Sigmoid colon (tissue), 7 donors: Measurements from ENCODE around the gene CDC7. TPM values are rescaled to one million over a fixed set of nuclear protein-coding genes. Genes with fewer than 3 reads are reported as not detected.
"Not testable (repeated sequence)": the region's sequence is repeated elsewhere in the genome, so short reads cannot be mapped to it uniquely, and the experiment has no call there.

Experiments used
- DNase-seq: peaks from one replicate; pipeline ENCODE4 v3.0.0-alpha.2; 2019
- H3K27ac ChIP-seq, 4 donors: fragments of 200-600 bp; sonication (generic); one replicate each; pipeline ENCODE4 v1.5.1; 2016 to 2019; ENCODE audit warnings: mild to moderate bottlenecking in 1 of 4
- H3K27me3 ChIP-seq, 3 donors: fragments of 200-600 bp; sonication (generic); one replicate each; pipeline ENCODE4 v1.5.1; 2019; ENCODE audit warnings: mild to moderate bottlenecking in 1 of 3
- H3K36me3 ChIP-seq, 4 donors: fragments of 200-600 bp; sonication (generic); one replicate each; pipeline ENCODE4 v1.5.1; 2016 to 2019
- H3K4me1 ChIP-seq, 4 donors: fragments of 200-600 bp; sonication (generic); one replicate each; pipeline ENCODE4 v1.5.1; 2017 to 2019
- H3K4me3 ChIP-seq, 4 donors: fragments of 200-600 bp; sonication (generic); one replicate each; pipeline ENCODE4 v1.5.1; 2017 to 2019; ENCODE audit warnings: mild to moderate bottlenecking in 2 of 4, moderate library complexity in 1 of 4
- H3K9me3 ChIP-seq, 4 donors: fragments of 200-600 bp in 3 of 4; sonication (generic) in 3 of 4; one replicate each; pipeline versions ENCODE4 v1.5.1 to v1.6.1; 2013 to 2019
- CTCF ChIP-seq, 4 experiments: fragments of 450-650 bp in 3 of 4; fragments of 200-600 bp in 1 of 4; IDR thresholded peaks; one replicate each; pipeline ENCODE4 v1.5.1; 2016 to 2019; ENCODE audit warnings: antibody characterized with exemption in 4 of 4, mild to moderate bottlenecking in 3 of 4, moderate library complexity in 2 of 4
- EP300 ChIP-seq, 4 donors: sonication (generic); formaldehyde crosslinking; IDR thresholded peaks; one replicate each; pipeline ENCODE4 v1.6.1; 2017; ENCODE audit warnings: antibody characterized with exemption in 4 of 4
- POLR2A ChIP-seq, 2 donors: fragments of 450-650 bp; IDR thresholded peaks; one replicate each; pipeline ENCODE4 v1.6.1; 2016; ENCODE audit warnings: antibody characterized with exemption in 2 of 2, mild to moderate bottlenecking in 2 of 2, moderate library complexity in 2 of 2
- POLR2AphosphoS5 ChIP-seq, 4 donors: sonication (generic); formaldehyde crosslinking; IDR thresholded peaks; one replicate each; pipeline ENCODE4 v1.6.1; 2017; ENCODE audit warnings: antibody characterized with exemption in 4 of 4
- WGBS, 2 donors: extraction: QIAGEN DNeasy Blood & Tissue Kit; methylation state at CpG; one replicate each; pipeline ENCODE4 v1.1.7; 2013; 5-methylcytosine and 5-hydroxymethylcytosine counted together
- intact Hi-C: fragments of 100-400 bp; cut with DNase I; formaldehyde crosslinking; loops from one replicate; pipeline ENCODE4 v1.15.1; 2023
- polyA plus RNA-seq, 3 donors: library from polyadenylated mRNA; stranded (reverse); fragments of 200-250 nt; gene quantifications; one replicate each; pipeline ENCODE4 v1.2.3, GENCODE V29; 2013
- total RNA-seq, 4 donors: library from RNA; depleted of rRNA; stranded (reverse); fragments of >200 nt; gene quantifications; one replicate each; pipeline ENCODE4 v1.1.0, GENCODE V29; 2016
- donor health status: healthy with polysubstance abuse.
- donor health status: Bipolar disorder and iron deficiency.
- donor health status: healthy.

The CDC7 gene
- total RNA-seq, result 1 to 10 TPM in 3 of 4 donors, under 1 TPM in 1; 0.36 to 5.0 (median 2.1) TPM
- 1 to 10 TPM in 2 of 3 donors, under 1 TPM in 1; 0.60 to 5.1 (median 1.4) TPM for polyA plus RNA-seq

GRCh38 chr1:91500756-91501522, at the start of gene CDC7:
CDC7 (plus strand) TSS chr1:91500851; CDS start chr1:91501717, 866 bp downstream.
- TF ChIP-seq EP300 (IDR thresholded peaks at IDR 0.05) (peak in 1 of 4 donors; percentile 45), CTCF (IDR thresholded peaks at IDR 0.05) (no peak), POLR2AphosphoS5 (IDR thresholded peaks at IDR 0.05) (peak in 3 of 4 donors; percentile 6 to 74 (median 16)), POLR2A (IDR thresholded peaks at IDR 0.05) (no peak)
- Histone ChIP-seq H3K4me3 (peak within 1 kb of the TSS; percentile 57 to 77 (median 72)), H3K27me3 (no peaks in the 10 kb centered on the region), H3K4me1 (peaks cover 0 to 19% (median 16%) of the 10 kb centered on the region in 4 donors), H3K9me3 (no peaks in the 10 kb centered on the region), H3K36me3 (no peaks in the 10 kb centered on the region), H3K27ac (peak within 1 kb of the TSS; percentile 88 to 93 (median 92))
- WGBS, 2 donors, result 0% methylated on average over 68 of the region's 68 CpGs
- intact Hi-C loops, result loop anchor here (2.0 to 5.0 kb wide), 4 partner anchors 96 to 796 kb away; partner anchors contain the start of genes GLMN, HFM1, RPAP2 and ZNF644
- peak; percentile 97 for DNase-seq

- TF ChIP-seq CTCF (IDR thresholded peaks at IDR 0.05) (no peak), POLR2A (IDR thresholded peaks at IDR 0.05) (no peak), EP300 (IDR thresholded peaks at IDR 0.05) (no peak), POLR2AphosphoS5 (IDR thresholded peaks at IDR 0.05) (no peak)
Measured at GRCh38 chr1:91454136-91454535, 46.5 kb upstream of the CDC7 start.

GRCh38 chr1:91455334-91455733, 45.3 kb upstream of the CDC7 start:
- no peak for TF ChIP-seq POLR2AphosphoS5 (IDR thresholded peaks at IDR 0.05)
- no peak for TF ChIP-seq POLR2A (IDR thresholded peaks at IDR 0.05)
- no peak for TF ChIP-seq CTCF (IDR thresholded peaks at IDR 0.05)
- no peak for TF ChIP-seq EP300 (IDR thresholded peaks at IDR 0.05)
- Histone ChIP-seq H3K27me3 (no peaks in the 10 kb centered on the region), H3K36me3 (no peaks in the 10 kb centered on the region), H3K4me3 (no peak overlapping the region), H3K27ac (no peak overlapping the region), H3K9me3 (no peaks in the 10 kb centered on the region), H3K4me1 (peaks cover 0 to 1% (median 0%) of the 10 kb centered on the region in 4 donors)
- WGBS, 2 donors, result 79 to 94% methylated on average over 3 of the region's 3 CpGs
- intact Hi-C loops, result no loop called here
- DNase-seq, result no peak

More at GRCh38 chr1:91454136-91454535, 46.5 kb upstream of the CDC7 start:
- Histone ChIP-seq H3K9me3 (no peaks in the 10 kb centered on the region), H3K27me3 (no peaks in the 10 kb centered on the region), H3K36me3 (no peaks in the 10 kb centered on the region), H3K4me1 (peaks cover 0 to 7% (median 0%) of the 10 kb centered on the region in 4 donors), H3K4me3 (no peak overlapping the region), H3K27ac (no peak overlapping the region)
- intact Hi-C loops, result no loop called here
- 83 to 91% methylated on average over 2 of the region's 2 CpGs for WGBS, 2 donors
- DNase-seq, result no peak

GRCh38 chr1:91455896-91456295, 44.8 kb upstream of the CDC7 start:
- no peak overlapping the region for H3K4me3 ChIP-seq
- TF ChIP-seq POLR2A (IDR thresholded peaks at IDR 0.05) (no peak), POLR2AphosphoS5 (IDR thresholded peaks at IDR 0.05) (no peak), EP300 (IDR thresholded peaks at IDR 0.05) (no peak), CTCF (IDR thresholded peaks at IDR 0.05) (no peak)
- no peaks in the 10 kb centered on the region for H3K36me3 ChIP-seq
- intact Hi-C loops, result no loop called here
- no peak overlapping the region for H3K27ac ChIP-seq
- no peaks in the 10 kb centered on the region for H3K27me3 ChIP-seq
- no peaks in the 10 kb centered on the region for H3K4me1 ChIP-seq
- DNase-seq, result no peak
- H3K9me3 ChIP-seq, result no peaks in the 10 kb centered on the region
- 83 to 86% methylated on average over 1 of the region's 1 CpG for WGBS, 2 donors

GRCh38 chr1:91465350-91465749, 35.3 kb upstream of the CDC7 start:
- H3K4me3 ChIP-seq, H3K4me1 ChIP-seq, DNase-seq, H3K27ac ChIP-seq, H3K27me3 ChIP-seq, H3K36me3 ChIP-seq, intact Hi-C loops: not testable (repeated sequence)
- 86 to 94% methylated on average over 2 of the region's 2 CpGs for WGBS, 2 donors
- H3K9me3 ChIP-seq, result peaks cover 0 to 11% (median 8%) of the 10 kb centered on the region in 4 donors
